Gastrocnemius medialis (tissue), 4 donors: ENCODE results near the gene RPS2.

Experiments
- POLR2A ChIP-seq, 2 donors: fragments of 450-650 bp; IDR thresholded peaks; one replicate each; pipeline ENCODE4 v1.6.1; 2017; ENCODE audit warnings: antibody characterized with exemption in 2 of 2, mild to moderate bottlenecking in 2 of 2, moderate library complexity in 2 of 2
- TF ChIP-seq, protein P1 (sequence below), 5 experiments: fragments of 450-650 bp in 3 of 5; fragments of 200-600 bp in 2 of 5; sonication (generic) in 2 of 5; IDR thresholded peaks in 4 of 5; conservative IDR thresholded peaks in 1 of 5; 1 replicate in 4 of 5; 2 replicates in 1 of 5; pipeline ENCODE4 v1.5.1; 2016 to 2019; ENCODE audit warnings: antibody characterized with exemption in 5 of 5, mild to moderate bottlenecking in 3 of 5, moderate library complexity in 3 of 5

DNA sequence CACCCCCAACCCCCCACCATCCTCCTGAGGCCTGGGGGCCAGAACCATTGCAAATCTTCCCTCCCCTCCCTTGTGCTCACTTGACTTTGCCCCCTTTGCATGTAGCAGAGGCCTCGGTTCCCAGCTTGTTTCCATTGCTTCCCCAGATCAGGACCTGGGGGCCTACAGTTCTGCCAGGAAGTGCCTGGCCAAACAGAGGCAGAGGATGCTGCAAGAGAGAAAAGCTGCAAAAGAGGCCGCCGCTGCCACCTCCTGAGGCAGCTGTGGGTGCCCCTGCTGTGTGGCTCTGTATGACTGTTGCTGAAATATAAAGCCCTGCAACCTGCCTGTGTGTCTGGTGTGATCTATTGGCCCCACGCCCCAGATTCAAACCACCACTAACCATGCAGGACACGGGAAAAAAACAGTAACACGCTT is 3.0 kb downstream of the RPS2 start:
- TF ChIP-seq, protein P1, sequence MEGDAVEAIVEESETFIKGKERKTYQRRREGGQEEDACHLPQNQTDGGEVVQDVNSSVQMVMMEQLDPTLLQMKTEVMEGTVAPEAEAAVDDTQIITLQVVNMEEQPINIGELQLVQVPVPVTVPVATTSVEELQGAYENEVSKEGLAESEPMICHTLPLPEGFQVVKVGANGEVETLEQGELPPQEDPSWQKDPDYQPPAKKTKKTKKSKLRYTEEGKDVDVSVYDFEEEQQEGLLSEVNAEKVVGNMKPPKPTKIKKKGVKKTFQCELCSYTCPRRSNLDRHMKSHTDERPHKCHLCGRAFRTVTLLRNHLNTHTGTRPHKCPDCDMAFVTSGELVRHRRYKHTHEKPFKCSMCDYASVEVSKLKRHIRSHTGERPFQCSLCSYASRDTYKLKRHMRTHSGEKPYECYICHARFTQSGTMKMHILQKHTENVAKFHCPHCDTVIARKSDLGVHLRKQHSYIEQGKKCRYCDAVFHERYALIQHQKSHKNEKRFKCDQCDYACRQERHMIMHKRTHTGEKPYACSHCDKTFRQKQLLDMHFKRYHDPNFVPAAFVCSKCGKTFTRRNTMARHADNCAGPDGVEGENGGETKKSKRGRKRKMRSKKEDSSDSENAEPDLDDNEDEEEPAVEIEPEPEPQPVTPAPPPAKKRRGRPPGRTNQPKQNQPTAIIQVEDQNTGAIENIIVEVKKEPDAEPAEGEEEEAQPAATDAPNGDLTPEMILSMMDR (IDR thresholded peaks at IDR 0.05 in 4 of 5, conservative IDR thresholded peaks at IDR 0.05 in 1 of 5): no peak
- TF ChIP-seq POLR2A (IDR thresholded peaks at IDR 0.05): no peak
